CD14-positive monocyte (primary cell): ENCODE measurements around the gene SORBS2. TPM values are rescaled to one million over a fixed set of nuclear protein-coding genes. Genes with fewer than 3 reads are reported as not detected.

ENCODE experiments used
- DNase-seq, 3 donors: peaks; one replicate each; pipeline ENCODE4 v3.0.0-alpha.2; 2011 to 2022
- H2AFZ ChIP-seq: 2 replicates; pipeline ENCODE4 v1.6.0; 2012; ENCODE audit warnings: mild to moderate bottlenecking, low read depth, low read length, inconsistent platforms; ENCODE audit not compliant: insufficient read depth, poor library complexity, severe bottlenecking
- H3K27ac ChIP-seq, 2 donors: 1 replicate in 1 of 2; 2 replicates in 1 of 2; pipeline ENCODE4 v1.5.1; 2012 to 2013; ENCODE audit warnings: low read length in 2 of 2, control low read depth in 1 of 2, inconsistent platforms in 1 of 2, low read depth in 1 of 2, mild to moderate bottlenecking in 1 of 2
- H3K27me3 ChIP-seq, 2 donors: one replicate each; pipeline versions ENCODE4 v1.6.0 to v1.6.1; 2011 to 2013; ENCODE audit warnings: low read length in 2 of 2; ENCODE audit not compliant: control insufficient read depth in 2 of 2, insufficient read depth in 2 of 2
- H3K36me3 ChIP-seq, 2 donors: replicated peaks in 1 of 2; 1 replicate in 1 of 2; 2 replicates in 1 of 2; pipeline versions ENCODE4 v1.5.1 to v1.6.1; 2012 to 2013; ENCODE audit warnings: low read length in 2 of 2, control low read depth in 1 of 2, inconsistent platforms in 1 of 2, mild to moderate bottlenecking in 1 of 2; ENCODE audit not compliant: insufficient read depth in 2 of 2, control insufficient read depth in 1 of 2
- H3K4me1 ChIP-seq, 2 donors: 1 replicate in 1 of 2; 2 replicates in 1 of 2; pipeline versions ENCODE4 v1.5.1 to v1.6.1; 2012 to 2013; ENCODE audit warnings: low read length in 2 of 2, control low read depth in 1 of 2, inconsistent platforms in 1 of 2, mild to moderate bottlenecking in 1 of 2, moderate library complexity in 1 of 2; ENCODE audit not compliant: insufficient read depth in 2 of 2, control insufficient read depth in 1 of 2
- H3K4me2 ChIP-seq: replicated peaks from 2 replicates; pipeline ENCODE3; 2012; ENCODE audit warnings: low read length, moderate library complexity, mild to moderate bottlenecking; ENCODE audit not compliant: poor library complexity, severe bottlenecking; ENCODE audit errors: extremely low read depth
- H3K4me3 ChIP-seq, 3 experiments: fragments of 200-600 bp in 1 of 3; sonication (generic) in 1 of 3; replicated peaks in 1 of 3; 1 replicate in 2 of 3; 2 replicates in 1 of 3; pipeline ENCODE4 v1.5.1; 2011 to 2013; ENCODE audit warnings: low read length in 3 of 3, mild to moderate bottlenecking in 3 of 3, control low read depth in 2 of 3, low read depth in 2 of 3, inconsistent platforms in 1 of 3, moderate library complexity in 1 of 3
- H3K79me2 ChIP-seq: 2 replicates; pipeline ENCODE4 v1.6.0; 2012; ENCODE audit warnings: mild to moderate bottlenecking, control low read depth, inconsistent platforms, low read length, moderate library complexity; ENCODE audit not compliant: insufficient read depth
- H3K9ac ChIP-seq: 2 replicates; pipeline ENCODE4 v1.6.0; 2017; ENCODE audit warnings: low read length, mild to moderate bottlenecking; ENCODE audit not compliant: insufficient read depth, poor library complexity, severe bottlenecking
- H3K9me3 ChIP-seq, 2 donors: replicated peaks in 1 of 2; 1 replicate in 1 of 2; 2 replicates in 1 of 2; pipeline versions ENCODE4 v1.5.1 to v1.6.1; 2012 to 2013; ENCODE audit warnings: low read length in 2 of 2, control low read depth in 1 of 2; ENCODE audit not compliant: control insufficient read depth in 1 of 2, insufficient read depth in 1 of 2
- H4K20me1 ChIP-seq: 2 replicates; pipeline ENCODE4 v1.6.0; 2012; ENCODE audit warnings: mild to moderate bottlenecking, low read length, control low read depth, moderate library complexity; ENCODE audit not compliant: insufficient read depth
- H3K27ac Mint-ChIP-seq, 7 donors: one replicate each; pipeline ENCODE4 v1.8.0; 2020; ENCODE audit warnings: mild to moderate bottlenecking in 7 of 7, mixed read lengths in 7 of 7, moderate library complexity in 6 of 7, inconsistent platforms in 2 of 7
- H3K27me3 Mint-ChIP-seq, 3 donors: one replicate each; pipeline ENCODE4 v1.8.0; 2021 to 2022; ENCODE audit warnings: low read depth in 3 of 3, mild to moderate bottlenecking in 3 of 3, mixed read lengths in 3 of 3, moderate library complexity in 3 of 3, inconsistent platforms in 1 of 3
- H3K36me3 Mint-ChIP-seq, 2 donors: one replicate each; pipeline ENCODE4 v1.8.0; 2020; ENCODE audit warnings: mixed read lengths in 2 of 2, inconsistent platforms in 1 of 2, mild to moderate bottlenecking in 1 of 2
- H3K4me1 Mint-ChIP-seq: one replicate; pipeline ENCODE4 v1.8.0; 2020; ENCODE audit warnings: mild to moderate bottlenecking, mixed read lengths
- H3K4me3 Mint-ChIP-seq, 2 donors: one replicate each; pipeline ENCODE4 v1.8.0; 2020; ENCODE audit warnings: mild to moderate bottlenecking in 2 of 2, mixed read lengths in 2 of 2, moderate library complexity in 1 of 2
- H3K9me3 Mint-ChIP-seq, 7 donors: one replicate each; pipeline ENCODE4 v1.8.0; 2020 to 2022; ENCODE audit warnings: mixed read lengths in 7 of 7, mild to moderate bottlenecking in 6 of 7, moderate library complexity in 6 of 7, inconsistent platforms in 2 of 7
- CTCF ChIP-seq: fragments of 200-600 bp; IDR thresholded peaks from one replicate; pipeline ENCODE4 v1.8.0; 2022; ENCODE audit warnings: antibody characterized with exemption, mild to moderate bottlenecking
- WGBS: methylation state at CpG from one replicate; pipeline ENCODE4 v1.1.5; 2013; ENCODE audit warnings: missing lambda C conversion rate; ENCODE audit not compliant: insufficient coverage; 5-methylcytosine and 5-hydroxymethylcytosine counted together
- intact Hi-C, 2 donors: fragments of 100-400 bp; cut with micrococcal nuclease; formaldehyde crosslinking; loops; one replicate each; pipeline versions ENCODE4 v1.15.0 to v1.15.1; 2023
- polyA plus RNA-seq, 3 donors: library from polyadenylated mRNA; depleted of rRNA in 1 of 3; unstranded in 2 of 3; stranded (reverse) in 1 of 3; fragments of 300-500 nt in 2 of 3; fragments of >200 nt in 1 of 3; fragmentation: Illumina TruSeq in 2 of 3; gene quantifications; 1 replicate in 2 of 3; 2 replicates in 1 of 3; pipeline ENCODE4 v1.2.3, GENCODE V29; 2012 to 2021

Gene SORBS2
- polyA plus RNA-seq, 3 donors: not detected

- intact Hi-C loops: no loop called here
- Histone ChIP-seq H3K79me2 (no peaks in the 10 kb centered on the region), H3K27me3 (peaks cover 0 to 3% of the 10 kb centered on the region in 2 donors), H3K27ac (no peak overlapping the region), H3K4me3 (no peak overlapping the region), H3K36me3 (no peaks in the 10 kb centered on the region), H3K9me3 (no peaks in the 10 kb centered on the region), H3K4me1 (no peaks in the 10 kb centered on the region), H3K9ac (no peak overlapping the region), H3K4me2 (no peak overlapping the region), H4K20me1 (no peaks in the 10 kb centered on the region), H2AFZ (no peak overlapping the region)
- DNase-seq: no peak
- no peak for TF ChIP-seq CTCF
- H3K9me3 Mint-ChIP-seq: peaks cover 0 to 2% (median 0%) of the 10 kb centered on the region in 7 donors
- no peak overlapping the region for H3K4me3 Mint-ChIP-seq
- H3K27ac Mint-ChIP-seq: no peak overlapping the region
- WGBS: 82% methylated on average over 3 of the region's 5 CpGs
- peaks cover 4 to 5% (median 5%) of the 10 kb centered on the region in 3 donors for H3K27me3 Mint-ChIP-seq
- H3K4me1 Mint-ChIP-seq: no peaks in the 10 kb centered on the region
- no peaks in the 10 kb centered on the region for H3K36me3 Mint-ChIP-seq
Observed at GRCh38 chr4:185682236-185682635, 129.8 kb downstream of the SORBS2 start.

- H3K4me1 ChIP-seq: no peaks in the 10 kb centered on the region
- H2AFZ ChIP-seq: no peak overlapping the region
- no peaks in the 10 kb centered on the region for H3K36me3 ChIP-seq
- Mint-ChIP-seq H3K9me3 (peaks cover 0 to 2% (median 0%) of the 10 kb centered on the region in 7 donors), H3K27me3 (peaks cover 4 to 5% (median 5%) of the 10 kb centered on the region in 3 donors), H3K36me3 (no peaks in the 10 kb centered on the region), H3K4me3 (no peak overlapping the region), H3K27ac (no peak overlapping the region), H3K4me1 (no peaks in the 10 kb centered on the region)
- TF ChIP-seq CTCF: no peak
- peaks cover 3% of the 10 kb centered on the region in 2 donors for H3K27me3 ChIP-seq
- intact Hi-C loops: no loop called here
- no peaks in the 10 kb centered on the region for H3K79me2 ChIP-seq
- H3K9me3 ChIP-seq: no peaks in the 10 kb centered on the region
- no peak overlapping the region for H3K4me3 ChIP-seq
- no peak overlapping the region for H3K4me2 ChIP-seq
- WGBS: 82% methylated on average over 2 of the region's 6 CpGs
- no peaks in the 10 kb centered on the region for H4K20me1 ChIP-seq
- no peak for DNase-seq
- no peak overlapping the region for H3K9ac ChIP-seq
- H3K27ac ChIP-seq: no peak overlapping the region
Observed at GRCh38 chr4:185681604-185682003, 130.4 kb downstream of the SORBS2 start.
